GM21360 (cell line): ENCODE results near the gene MAB21L2.

Experiments
- ATAC-seq: cut with Tn5 transposase; IDR thresholded peaks from one replicate; pipeline ENCODE4 v1.9.1; 2021; ENCODE audit warnings: mild to moderate bottlenecking, moderate library complexity; ENCODE audit not compliant: unreplicated experiment

The MAB21L2 gene

GRCh38 chr4:150600812-150601445, 19.0 kb downstream of the MAB21L2 start:
- ATAC-seq = no peak

GRCh38 chr4:150609131-150609530, 27.2 kb downstream of the MAB21L2 start:
- ATAC-seq = no peak

GRCh38 chr4:150619042-150619441, 37.1 kb downstream of the MAB21L2 start:
- no peak for ATAC-seq

GRCh38 chr4:150624055-150624454, 42.1 kb downstream of the MAB21L2 start:
- ATAC-seq = no peak

- no peak for ATAC-seq
These were observed 43.1 kb downstream of the MAB21L2 start for GRCh38 chr4:150625033-150625432.

GRCh38 chr4:150628073-150628472, 46.1 kb downstream of the MAB21L2 start:
- ATAC-seq = no peak

GRCh38 chr4:150632639-150633038, 50.7 kb downstream of the MAB21L2 start:
- ATAC-seq = no peak
